NCI-H2029 treated with DMSO at 0.1 percent for 48 hours (cell line): ENCODE measurements around the gene PSME2.

Source experiments
- DNase-seq: peaks from one replicate; lab custom pipeline; 2025; lab: John Stamatoyannopoulos, UW

PSME2 gene

GRCh38 chr14:24179294-24179960, 33.0 kb upstream of the PSME2 start:
- no peak for DNase-seq

GRCh38 chr14:24178399-24179178, 32.2 kb upstream of the PSME2 start:
- DNase-seq: no peak

GRCh38 chr14:24177891-24178290, 31.5 kb upstream of the PSME2 start:
- no peak for DNase-seq

- no peak for DNase-seq
Measured at GRCh38 chr14:24177041-24177825, 30.8 kb upstream of the PSME2 start.

- no peak for DNase-seq
Measured at GRCh38 chr14:24176599-24176998, 30.2 kb upstream of the PSME2 start.

- no peak for DNase-seq
Measured at GRCh38 chr14:24172871-24173281, 26.5 kb upstream of the PSME2 start.

- no peak for DNase-seq
Measured at GRCh38 chr14:24172261-24172860, 26.0 kb upstream of the PSME2 start.

GRCh38 chr14:24171422-24172260, 25.2 kb upstream of the PSME2 start, which contains the start of gene REC8:
Gene REC8 (plus strand): TSS chr14:24172080. CDS start chr14:24172553, 473 bp downstream.
- no peak for DNase-seq

GRCh38 chr14:24167469-24168114, 21.2 kb upstream of the PSME2 start:
- no peak for DNase-seq

- DNase-seq: no peak
Measured at GRCh38 chr14:24165785-24166184, 19.4 kb upstream of the PSME2 start.

- DNase-seq: no peak
Measured at GRCh38 chr14:24164518-24164991, 18.1 kb upstream of the PSME2 start.

- DNase-seq: no peak
Measured at GRCh38 chr14:24162093-24162492, 15.7 kb upstream of the PSME2 start.

- DNase-seq: peak; percentile 89
Measured at GRCh38 chr14:24160850-24161804, 14.7 kb upstream of the PSME2 start, which contains the start of gene IRF9. Gene IRF9 (plus strand): TSS chr14:24161265. CDS start chr14:24162145, 880 bp downstream.

- no peak for DNase-seq
Measured at GRCh38 chr14:24160499-24160849, 14.1 kb upstream of the PSME2 start.

- no peak for DNase-seq
Measured at GRCh38 chr14:24159777-24160498, 13.5 kb upstream of the PSME2 start.

GRCh38 chr14:24157331-24157730, 10.9 kb upstream of the PSME2 start:
- DNase-seq: no peak

GRCh38 chr14:24156840-24157239, 10.4 kb upstream of the PSME2 start:
- DNase-seq: no peak

GRCh38 chr14:24155100-24155499, 8.7 kb upstream of the PSME2 start:
- DNase-seq: no peak
